Measurements from ENCODE around the gene MTHFD2L.
A peak's percentile ranks its signal among the peaks of the same experiment; 100 is the strongest.

MTHFD2L gene

GRCh38 chr4:74258963-74259362, 101.0 kb downstream of the MTHFD2L start:
- no peak for DNase-seq

GRCh38 chr4:74260036-74260435, 102.1 kb downstream of the MTHFD2L start:
- no peak for DNase-seq

- no peak for DNase-seq
Measured at GRCh38 chr4:74262522-74262921, 104.6 kb downstream of the MTHFD2L start.

- DNase-seq: no peak
Measured at GRCh38 chr4:74263551-74263950, 105.6 kb downstream of the MTHFD2L start.

GRCh38 chr4:74266081-74266480, 108.2 kb downstream of the MTHFD2L start:
- no peak for DNase-seq

- no peak for DNase-seq
Measured at GRCh38 chr4:74267998-74268606, 110.2 kb downstream of the MTHFD2L start.

- DNase-seq: no peak
Measured at GRCh38 chr4:74268643-74269042, 110.7 kb downstream of the MTHFD2L start.

GRCh38 chr4:74278490-74278889, 120.6 kb downstream of the MTHFD2L start:
- no peak for DNase-seq

GRCh38 chr4:74279716-74280115, 121.8 kb downstream of the MTHFD2L start:
- DNase-seq: no peak

- no peak for DNase-seq
Measured at GRCh38 chr4:74282926-74283325, 125.0 kb downstream of the MTHFD2L start.

GRCh38 chr4:74283614-74284013, 125.7 kb downstream of the MTHFD2L start:
- DNase-seq: peak; percentile 1

GRCh38 chr4:74284053-74284452, 126.1 kb downstream of the MTHFD2L start:
- DNase-seq: no peak

- DNase-seq: no peak
Measured at GRCh38 chr4:74287164-74287563, 129.2 kb downstream of the MTHFD2L start.

- no peak for DNase-seq
Measured at GRCh38 chr4:74287791-74288190, 129.9 kb downstream of the MTHFD2L start.

- DNase-seq: no peak
Measured at GRCh38 chr4:74291471-74291870, 133.6 kb downstream of the MTHFD2L start.

GRCh38 chr4:74292111-74292870, 134.4 kb downstream of the MTHFD2L start:
- no peak for DNase-seq

GRCh38 chr4:74293558-74293957, 135.6 kb downstream of the MTHFD2L start:
- DNase-seq: no peak

GRCh38 chr4:74294681-74295080, 136.8 kb downstream of the MTHFD2L start:
- no peak for DNase-seq

GRCh38 chr4:74297539-74297938, 139.6 kb downstream of the MTHFD2L start:
- DNase-seq: no peak

GRCh38 chr4:74304095-74304625, 146.2 kb downstream of the MTHFD2L start:
- no peak for DNase-seq

GRCh38 chr4:74305000-74305399, 147.1 kb downstream of the MTHFD2L start:
- DNase-seq: no peak

- DNase-seq: no peak
Measured at GRCh38 chr4:74307170-74307569, 149.3 kb downstream of the MTHFD2L start.

GRCh38 chr4:74308215-74308614, 150.3 kb downstream of the MTHFD2L start, which contains the start of gene EPGN:
Gene EPGN (plus strand): TSS chr4:74308470. CDS start chr4:74308534, 64 bp downstream.
- no peak for DNase-seq

GRCh38 chr4:74309223-74309622, 151.3 kb downstream of the MTHFD2L start:
- no peak for DNase-seq
